AG04449 (cell line): ENCODE measurements around the gene INTS4.
"Not testable (repeated sequence)": the region's sequence is repeated elsewhere in the genome, so short reads cannot be mapped to it uniquely, and the experiment has no call there.

Experiments
- CTCF ChIA-PET: fragments of 350-600 bp; formaldehyde crosslinking; extraction: SDS; loops from one replicate; lab custom pipeline; 2021; ENCODE audit warnings: antibody characterized with exemption; lab: Yijun Ruan, JAX
- POLR2A ChIA-PET: fragments of 400-600, 350-600 bp; formaldehyde crosslinking; extraction: SDS; loops from one replicate; lab custom pipeline; 2020; ENCODE audit warnings: antibody characterized with exemption, inconsistent platforms; lab: Yijun Ruan, JAX
- DNase-seq: peaks from one replicate; pipeline ENCODE4 v3.0.0-alpha.2; 2010; ENCODE audit warnings: low read depth, low spot score
- H3K4me3 ChIP-seq: 2 replicates; pipeline ENCODE4 v1.5.1; 2011; ENCODE audit warnings: low read depth, mild to moderate bottlenecking, control low read depth, low read length
- TF ChIP-seq, protein P1 (sequence below): IDR thresholded peaks from one replicate; pipeline ENCODE4 v1.5.1; 2011; ENCODE audit warnings: mild to moderate bottlenecking, moderate library complexity, low read length, control low read depth, inconsistent platforms; ENCODE audit not compliant: insufficient read depth; ENCODE audit errors: missing control alignments

Gene INTS4

DNA sequence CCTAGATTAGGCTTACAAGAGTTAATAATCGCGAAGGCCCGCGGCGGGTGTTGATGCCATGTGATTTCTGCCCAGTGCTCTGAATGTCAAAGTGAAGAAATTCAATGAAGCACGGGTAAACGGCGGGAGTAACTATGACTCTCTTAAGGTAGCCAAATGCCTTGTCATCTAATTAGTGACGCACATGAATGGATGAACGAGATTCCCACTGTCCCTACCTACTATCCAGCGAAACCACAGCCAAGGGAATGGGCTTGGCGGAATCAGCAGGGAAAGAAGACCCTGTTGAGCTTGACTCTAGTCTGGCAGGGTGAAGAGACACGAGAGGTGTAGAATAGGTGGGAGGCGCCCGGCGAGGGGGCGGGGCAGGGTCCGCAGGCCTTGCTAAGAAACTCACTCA, 108.1 kb downstream of the INTS4 start:
- no peak for DNase-seq
- TF ChIP-seq, protein P1, sequence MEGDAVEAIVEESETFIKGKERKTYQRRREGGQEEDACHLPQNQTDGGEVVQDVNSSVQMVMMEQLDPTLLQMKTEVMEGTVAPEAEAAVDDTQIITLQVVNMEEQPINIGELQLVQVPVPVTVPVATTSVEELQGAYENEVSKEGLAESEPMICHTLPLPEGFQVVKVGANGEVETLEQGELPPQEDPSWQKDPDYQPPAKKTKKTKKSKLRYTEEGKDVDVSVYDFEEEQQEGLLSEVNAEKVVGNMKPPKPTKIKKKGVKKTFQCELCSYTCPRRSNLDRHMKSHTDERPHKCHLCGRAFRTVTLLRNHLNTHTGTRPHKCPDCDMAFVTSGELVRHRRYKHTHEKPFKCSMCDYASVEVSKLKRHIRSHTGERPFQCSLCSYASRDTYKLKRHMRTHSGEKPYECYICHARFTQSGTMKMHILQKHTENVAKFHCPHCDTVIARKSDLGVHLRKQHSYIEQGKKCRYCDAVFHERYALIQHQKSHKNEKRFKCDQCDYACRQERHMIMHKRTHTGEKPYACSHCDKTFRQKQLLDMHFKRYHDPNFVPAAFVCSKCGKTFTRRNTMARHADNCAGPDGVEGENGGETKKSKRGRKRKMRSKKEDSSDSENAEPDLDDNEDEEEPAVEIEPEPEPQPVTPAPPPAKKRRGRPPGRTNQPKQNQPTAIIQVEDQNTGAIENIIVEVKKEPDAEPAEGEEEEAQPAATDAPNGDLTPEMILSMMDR = no peak
- POLR2A ChIA-PET = no interaction called here
- CTCF ChIA-PET = no interaction called here
- no peak overlapping the region for H3K4me3 ChIP-seq

DNA sequence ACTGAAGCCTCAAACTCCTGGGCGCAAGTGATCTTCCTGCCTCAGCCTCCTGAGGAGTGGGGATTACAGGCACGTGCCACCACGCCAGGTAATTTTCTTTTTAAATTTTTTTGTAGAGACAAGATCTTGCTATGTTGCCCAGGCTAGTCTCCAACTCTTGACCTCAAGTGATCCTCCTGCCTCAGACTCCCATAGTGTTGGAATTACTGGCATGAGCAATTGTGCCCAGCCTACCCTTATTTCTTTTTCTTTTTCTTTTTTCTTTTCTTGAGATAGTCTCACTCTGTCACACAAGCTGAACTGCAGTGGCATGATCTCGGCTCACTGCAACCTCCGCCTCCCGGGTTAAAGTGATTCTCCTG, 109.7 kb downstream of the INTS4 start:
- ChIA-PET POLR2A (no interaction called here), CTCF (interaction anchor here (0.7 kb wide), 1 partner anchor 115 kb away, joined by 3 read pairs; no protein-coding TSS in a partner anchor)
- no peak for DNase-seq
- TF ChIP-seq, protein P1 = no peak
- no peak overlapping the region for H3K4me3 ChIP-seq

DNA sequence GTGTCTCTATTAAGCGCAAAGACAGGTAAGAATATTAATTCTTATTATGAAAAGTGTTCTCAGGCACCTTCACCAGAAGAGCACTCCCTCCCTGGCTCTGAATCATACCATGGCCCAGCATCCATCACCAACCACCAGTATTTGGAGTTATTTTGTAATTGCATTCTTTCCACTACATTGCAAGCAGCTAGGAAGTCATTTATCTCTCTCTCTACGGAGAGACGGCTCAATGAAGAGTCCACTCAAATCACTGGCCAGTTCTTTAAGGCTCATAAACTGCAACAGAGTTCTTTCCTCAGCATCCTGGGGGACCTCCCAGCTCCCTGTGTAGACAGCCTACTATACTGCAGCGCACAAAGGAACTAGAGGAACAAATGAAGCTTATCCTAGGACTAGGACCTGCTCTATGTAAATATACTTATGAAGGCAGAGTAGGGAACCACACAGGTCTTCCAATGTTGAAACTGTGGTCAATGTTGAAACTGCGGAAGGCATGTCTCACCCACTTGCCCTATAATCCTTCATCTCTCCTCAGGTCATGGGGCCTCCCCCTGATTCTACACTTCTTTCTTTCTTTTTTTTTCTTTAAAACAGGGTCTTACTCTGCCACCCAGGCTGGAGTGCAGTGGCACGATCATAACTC, 110.2 kb downstream of the INTS4 start:
- H3K4me3 ChIP-seq = no peak overlapping the region
- TF ChIP-seq, protein P1 = no peak
- CTCF ChIA-PET = no interaction called here
- DNase-seq = peak; percentile 65
- POLR2A ChIA-PET = no interaction called here

DNA sequence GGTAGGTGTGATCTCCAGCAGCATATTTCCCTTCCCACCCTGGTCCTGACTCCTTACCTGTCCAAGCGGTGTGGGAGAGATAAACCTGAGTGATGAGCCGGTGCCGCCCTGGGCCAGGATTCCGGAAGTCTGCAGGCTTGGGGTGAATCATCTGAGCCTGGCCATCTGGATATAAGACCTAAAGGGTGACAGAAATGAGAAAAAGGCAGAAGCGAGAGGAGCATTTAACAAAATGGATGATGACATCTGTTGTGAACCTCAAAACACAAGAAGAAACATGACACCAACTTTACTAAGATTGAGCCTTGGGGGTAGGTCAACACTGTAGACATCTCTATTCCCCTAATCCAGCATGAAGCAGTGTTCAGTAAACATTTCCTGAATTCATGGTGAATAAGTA, 110.7 kb downstream of the INTS4 start:
- ChIA-PET CTCF (no interaction called here), POLR2A (no interaction called here)
- no peak for DNase-seq
- TF ChIP-seq, protein P1 = no peak
- no peak overlapping the region for H3K4me3 ChIP-seq

DNA sequence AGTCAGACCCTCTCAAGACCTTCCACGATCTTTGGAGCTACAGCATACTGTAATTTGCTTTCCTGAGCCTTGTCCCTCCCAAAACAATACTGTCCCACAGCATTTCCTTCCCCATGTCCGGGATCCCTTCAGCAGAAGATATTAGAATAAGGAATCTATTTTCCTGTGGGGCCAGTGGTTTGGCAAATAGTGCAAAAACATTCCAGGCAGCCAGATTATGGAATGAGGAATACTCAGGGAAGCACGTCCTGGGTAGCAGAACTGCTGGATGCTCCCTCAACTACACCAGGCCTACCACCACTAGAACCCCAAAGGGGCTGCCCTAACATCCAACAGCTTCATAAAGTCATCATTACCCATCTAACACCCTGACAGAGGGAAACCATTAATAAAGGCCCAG, 112.1 kb downstream of the INTS4 start:
- TF ChIP-seq, protein P1 = no peak
- no peak overlapping the region for H3K4me3 ChIP-seq
- CTCF ChIA-PET = interaction anchor here (0.8 to 0.9 kb wide), 2 partner anchors 10 to 16 kb away, joined by 3 read pairs; no protein-coding TSS in a partner anchor
- POLR2A ChIA-PET = interaction anchor here (0.7 to 1.0 kb wide), 2 partner anchors 17 to 61 kb away, joined by 3 read pairs; no protein-coding TSS in a partner anchor
- no peak for DNase-seq

DNA sequence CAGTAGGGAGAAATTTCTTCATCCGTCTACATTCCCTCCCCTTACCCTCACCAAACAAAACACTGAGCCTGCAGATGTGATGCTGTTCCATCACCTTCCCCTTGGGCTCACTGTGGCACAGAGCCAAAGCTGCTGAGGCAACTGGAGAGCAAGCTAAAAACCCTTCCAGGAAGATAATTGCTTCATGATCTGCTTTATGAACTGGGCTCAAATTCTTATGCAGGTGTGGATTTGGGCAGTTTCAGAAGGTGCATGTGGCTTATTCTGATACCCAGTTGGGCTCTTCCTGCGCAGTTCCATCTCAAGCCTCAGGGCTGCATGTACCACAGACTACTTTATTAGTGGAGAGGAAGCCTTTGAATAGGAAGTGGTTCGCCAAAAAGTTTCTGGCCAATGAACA, 115.2 kb downstream of the INTS4 start:
- no peak overlapping the region for H3K4me3 ChIP-seq
- CTCF ChIA-PET = interaction anchor here (1.2 kb wide), 1 partner anchor 59 kb away, joined by 3 read pairs; the partner anchor contains the start of gene RSF1
- TF ChIP-seq, protein P1 = no peak

GRCh38 chr11:77878247-77878646, 116.2 kb downstream of the INTS4 start:
- ChIA-PET CTCF (interaction anchor here (1.2 kb wide), 1 partner anchor 58 kb away, joined by 3 read pairs; the partner anchor contains the start of gene RSF1), POLR2A (interaction anchor here (0.9 kb wide), 1 partner anchor 116 kb away, joined by 5 read pairs; the partner anchor contains the start of gene INTS4)
- peak; percentile 33 for DNase-seq
- not testable (repeated sequence) for H3K4me3 ChIP-seq

More for the DNA sequence above, 115.2 kb downstream of the INTS4 start:
- POLR2A ChIA-PET = no interaction called here
- no peak for DNase-seq
